Measurements from ENCODE around the gene PARP6.

DNA sequence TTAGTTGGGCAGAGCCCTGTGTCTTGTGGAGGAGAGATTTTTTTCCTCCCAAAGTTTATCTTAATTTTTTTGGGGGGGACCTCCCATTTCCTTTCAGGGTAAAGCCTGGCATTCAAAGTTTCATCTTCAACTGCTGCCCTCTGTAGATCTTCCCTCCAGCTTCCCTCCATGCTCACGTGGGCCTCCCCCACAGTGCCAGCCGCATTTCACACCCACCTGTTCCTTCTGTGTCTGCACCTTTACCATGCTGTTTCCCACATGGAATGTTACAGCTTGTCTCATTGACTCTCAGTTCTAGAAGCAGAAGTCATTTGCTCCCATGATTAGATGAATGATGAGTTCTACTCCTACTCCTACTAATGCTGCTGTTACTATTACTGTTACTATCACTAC, 41.1 kb upstream of the PARP6 start:
- no peak for TF ChIP-seq POLR2A (IDR thresholded peaks at IDR 0.05)
- TF ChIP-seq, protein P1, sequence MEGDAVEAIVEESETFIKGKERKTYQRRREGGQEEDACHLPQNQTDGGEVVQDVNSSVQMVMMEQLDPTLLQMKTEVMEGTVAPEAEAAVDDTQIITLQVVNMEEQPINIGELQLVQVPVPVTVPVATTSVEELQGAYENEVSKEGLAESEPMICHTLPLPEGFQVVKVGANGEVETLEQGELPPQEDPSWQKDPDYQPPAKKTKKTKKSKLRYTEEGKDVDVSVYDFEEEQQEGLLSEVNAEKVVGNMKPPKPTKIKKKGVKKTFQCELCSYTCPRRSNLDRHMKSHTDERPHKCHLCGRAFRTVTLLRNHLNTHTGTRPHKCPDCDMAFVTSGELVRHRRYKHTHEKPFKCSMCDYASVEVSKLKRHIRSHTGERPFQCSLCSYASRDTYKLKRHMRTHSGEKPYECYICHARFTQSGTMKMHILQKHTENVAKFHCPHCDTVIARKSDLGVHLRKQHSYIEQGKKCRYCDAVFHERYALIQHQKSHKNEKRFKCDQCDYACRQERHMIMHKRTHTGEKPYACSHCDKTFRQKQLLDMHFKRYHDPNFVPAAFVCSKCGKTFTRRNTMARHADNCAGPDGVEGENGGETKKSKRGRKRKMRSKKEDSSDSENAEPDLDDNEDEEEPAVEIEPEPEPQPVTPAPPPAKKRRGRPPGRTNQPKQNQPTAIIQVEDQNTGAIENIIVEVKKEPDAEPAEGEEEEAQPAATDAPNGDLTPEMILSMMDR (IDR thresholded peaks at IDR 0.05): no peak

All from ovary (tissue), 3 donors.